Activated T-cell treated with anti-CD3 and anti-CD28 coated beads for 1 hour (primary cell): Measurements from ENCODE around the gene UFD1.

Source experiments
- DNase-seq: peaks from one replicate; pipeline ENCODE4 v3.0.0-alpha.2; 2020; ENCODE audit warnings: low read depth

Gene UFD1

GRCh38 chr22:19496324-19496630 is 17.3 kb upstream of the UFD1 start:
- DNase-seq, result no peak

DNA sequence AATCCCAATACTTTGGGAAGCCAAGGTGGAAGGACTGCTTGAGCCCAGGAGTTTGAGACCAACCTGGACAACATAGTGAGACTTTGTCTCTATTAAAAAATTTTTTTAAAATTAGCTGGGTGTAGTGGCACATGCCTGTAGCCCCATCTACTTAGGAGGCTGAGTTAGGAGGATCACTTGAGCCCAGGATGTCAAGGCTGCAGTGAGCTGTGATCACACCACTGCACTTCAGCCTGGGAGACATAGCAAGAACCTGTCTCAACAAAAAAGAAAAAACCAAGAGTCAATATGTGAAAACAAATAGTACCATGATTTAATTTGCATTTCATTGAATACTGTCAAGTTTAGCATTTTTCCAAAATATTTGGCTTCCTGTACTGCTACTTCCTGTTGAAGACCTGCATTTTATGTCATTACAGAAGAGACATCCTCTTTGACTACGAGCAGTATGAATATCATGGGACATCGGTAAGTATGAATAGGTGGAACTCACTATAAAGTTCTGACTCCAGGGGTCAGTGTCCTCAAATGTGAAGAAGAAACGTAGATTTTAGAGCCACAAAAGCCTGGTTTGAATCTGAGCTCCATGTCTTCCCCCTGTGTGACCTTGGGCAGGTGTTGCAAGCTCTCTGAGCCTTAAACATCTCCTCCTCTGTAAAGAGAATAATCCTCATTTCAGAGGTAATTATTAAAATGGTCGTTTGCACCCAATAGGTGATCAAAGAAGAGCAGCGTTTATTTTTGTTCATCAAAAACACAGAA is 16.8 kb upstream of the UFD1 start:
- no peak for DNase-seq

DNA sequence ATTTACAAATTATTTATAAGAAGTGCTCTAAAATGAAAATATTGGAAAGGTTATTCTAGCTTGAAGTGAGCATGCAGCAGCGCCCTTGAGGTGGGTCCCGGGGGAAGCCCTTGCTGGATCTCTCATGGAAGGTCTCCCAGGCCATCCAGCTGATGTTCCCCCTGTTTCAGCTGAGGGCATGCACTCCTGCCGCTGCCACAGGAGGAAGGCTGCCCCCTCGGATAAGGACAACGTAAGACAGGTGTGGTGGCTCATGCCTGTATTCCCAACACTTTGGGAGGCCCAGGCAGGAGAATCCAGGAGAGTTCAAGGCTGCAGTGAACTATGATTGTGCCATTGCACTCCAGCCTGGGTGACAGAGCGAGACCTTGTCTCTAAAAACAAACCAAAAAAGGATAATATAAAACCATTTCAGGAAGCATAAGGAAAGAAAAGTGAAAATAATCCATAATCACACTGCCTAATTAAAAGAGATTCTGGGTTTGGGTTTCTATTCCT is 15.7 kb upstream of the UFD1 start:
- DNase-seq, result no peak

DNA sequence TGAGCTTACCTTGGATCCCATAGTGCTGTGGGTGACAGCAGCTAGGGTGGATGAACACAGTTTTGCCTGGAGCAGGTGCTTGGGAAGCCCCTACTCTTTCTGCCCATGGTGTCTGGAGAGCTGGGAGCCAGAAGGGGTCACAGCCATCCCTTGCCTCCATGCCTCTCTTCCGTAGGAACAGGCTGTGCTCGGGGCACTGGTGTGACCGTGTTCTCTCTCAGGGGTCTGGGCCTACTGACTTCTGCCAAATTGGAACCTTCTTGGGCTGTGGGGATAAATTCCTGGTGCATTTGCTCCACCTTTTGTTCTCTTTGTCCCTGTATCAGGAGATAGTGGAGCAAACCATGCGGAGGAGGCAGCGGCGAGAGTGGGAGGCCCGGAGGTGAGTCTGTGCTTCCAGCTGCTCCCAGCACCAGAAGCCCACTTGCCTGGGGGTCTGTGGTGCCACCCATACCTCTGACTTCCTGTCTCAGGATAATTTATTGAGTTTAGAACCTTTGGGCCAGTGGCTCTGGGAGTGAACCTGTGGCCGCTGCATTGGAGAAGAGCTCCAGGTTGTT is 15.1 kb upstream of the UFD1 start:
- DNase-seq, result no peak

DNA sequence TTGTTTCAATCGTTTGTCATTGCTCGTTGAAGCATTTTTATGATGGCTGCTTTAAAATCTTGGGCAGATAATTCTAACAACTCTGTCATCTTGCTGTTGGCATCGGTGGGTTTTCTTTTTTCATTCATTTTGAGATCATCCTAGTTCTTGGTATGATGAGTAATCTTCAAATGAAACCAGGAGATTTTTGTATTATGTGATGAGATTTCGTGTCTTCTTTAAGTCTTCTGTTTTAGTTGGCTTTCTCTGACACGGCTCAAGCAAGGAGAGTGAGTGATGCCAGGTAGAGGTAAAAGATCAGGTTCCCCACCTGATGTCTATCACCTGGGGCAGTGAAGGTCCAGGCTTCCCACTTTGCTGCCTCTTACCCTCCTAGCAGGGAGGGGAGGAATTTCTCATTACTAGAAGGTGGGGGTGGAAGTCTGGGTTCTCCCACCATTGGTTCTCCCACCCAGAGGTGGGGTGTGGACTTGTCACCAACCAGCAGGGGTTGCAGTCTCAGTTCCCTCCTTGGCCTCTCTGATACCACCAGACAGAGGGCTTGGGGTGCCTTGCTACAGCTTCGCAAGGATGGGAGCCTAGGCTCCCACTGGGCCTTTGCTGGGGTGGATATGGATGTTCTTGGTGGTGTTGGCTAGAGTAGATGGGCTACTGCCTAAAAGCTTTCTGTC is 13.6 kb upstream of the UFD1 start:
- DNase-seq, result no peak

- DNase-seq, result no peak
Measured at GRCh38 chr22:19490628-19491230, 11.7 kb upstream of the UFD1 start.

DNA sequence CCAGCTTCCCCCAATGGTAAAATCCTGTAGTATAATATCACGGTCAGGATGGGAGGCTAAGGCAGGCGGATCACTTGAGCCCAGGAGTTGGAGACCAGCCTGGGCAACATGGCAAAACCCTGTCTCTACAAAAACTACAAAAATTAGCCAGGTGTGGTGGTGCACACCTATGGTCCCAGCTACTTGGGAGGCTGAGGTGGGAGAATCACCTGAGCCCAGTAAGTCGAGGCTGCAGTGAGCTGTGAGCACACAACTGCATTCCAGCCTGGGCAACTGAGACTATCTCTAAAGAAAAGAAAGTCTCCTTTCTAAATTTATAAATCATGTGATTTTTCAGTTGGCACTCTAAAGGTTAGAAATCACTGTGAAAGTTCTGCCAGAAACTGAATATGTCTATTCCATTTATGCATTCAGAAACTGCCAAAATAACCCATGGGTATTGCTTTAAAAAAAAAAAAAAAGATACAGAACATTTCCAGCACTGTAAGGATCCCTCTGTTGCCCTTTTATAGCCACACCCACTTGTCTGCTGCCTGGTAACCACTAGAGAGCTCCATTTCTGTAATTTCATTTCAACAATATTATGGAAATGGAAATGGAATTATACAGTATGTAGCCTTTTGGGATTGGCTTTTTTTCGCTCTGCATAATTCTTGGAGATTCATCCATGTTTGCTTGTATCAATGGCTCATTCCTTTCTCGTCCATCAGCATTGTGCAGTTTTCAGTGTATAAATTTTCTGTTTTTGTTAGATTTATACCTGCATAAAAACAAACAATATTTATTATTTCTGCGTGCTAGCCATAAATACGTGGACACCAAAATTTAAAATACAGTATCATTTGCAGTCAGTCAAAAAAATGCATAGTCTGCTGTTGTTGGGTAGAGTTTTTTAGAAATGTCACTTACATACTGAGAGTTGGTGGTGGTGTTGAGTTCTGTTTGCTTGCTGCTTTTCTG is 10.2 kb upstream of the UFD1 start:
- no peak for DNase-seq

- DNase-seq, result no peak
Measured at GRCh38 chr22:19488285-19488684, 9.3 kb upstream of the UFD1 start.

- no peak for DNase-seq
Measured at GRCh38 chr22:19483481-19484244, 4.7 kb upstream of the UFD1 start.

- DNase-seq, result no peak
Measured at GRCh38 chr22:19482297-19482696, 3.3 kb upstream of the UFD1 start.

DNA sequence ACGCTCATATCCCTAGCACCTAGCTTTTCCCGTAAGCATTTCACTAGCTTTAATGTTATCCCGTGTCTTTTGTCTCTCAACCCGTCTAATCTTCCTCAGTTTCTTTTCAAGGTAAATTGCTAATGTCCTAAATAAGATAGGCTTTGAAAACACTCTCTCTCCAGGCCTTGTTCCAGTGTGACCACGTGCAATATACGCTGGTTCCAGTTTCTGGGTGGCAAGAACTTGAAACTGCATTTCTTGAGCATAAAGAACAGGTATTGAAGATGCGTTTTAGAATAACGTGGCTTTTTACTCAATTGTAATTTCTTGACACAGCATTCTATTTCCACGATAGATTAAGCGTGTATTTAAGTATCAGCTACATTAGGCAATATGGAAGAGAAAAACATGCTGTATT is 1.8 kb upstream of the UFD1 start:
- no peak for DNase-seq

- DNase-seq, result no peak
Measured at GRCh38 chr22:19480173-19480568, 1.2 kb upstream of the UFD1 start.

- DNase-seq, result peak; percentile 84
Measured at GRCh38 chr22:19479355-19480172, 571 bp upstream of the UFD1 start, which contains the start of gene CDC45. Gene CDC45 (plus strand): TSS chr22:19479920. CDS start chr22:19479969, 49 bp downstream.

- peak; percentile 12 for DNase-seq
Measured at GRCh38 chr22:19478045-19478900, 720 bp downstream of the UFD1 start.

GRCh38 chr22:19477321-19478044 is 1.5 kb downstream of the UFD1 start:
- no peak for DNase-seq

DNA sequence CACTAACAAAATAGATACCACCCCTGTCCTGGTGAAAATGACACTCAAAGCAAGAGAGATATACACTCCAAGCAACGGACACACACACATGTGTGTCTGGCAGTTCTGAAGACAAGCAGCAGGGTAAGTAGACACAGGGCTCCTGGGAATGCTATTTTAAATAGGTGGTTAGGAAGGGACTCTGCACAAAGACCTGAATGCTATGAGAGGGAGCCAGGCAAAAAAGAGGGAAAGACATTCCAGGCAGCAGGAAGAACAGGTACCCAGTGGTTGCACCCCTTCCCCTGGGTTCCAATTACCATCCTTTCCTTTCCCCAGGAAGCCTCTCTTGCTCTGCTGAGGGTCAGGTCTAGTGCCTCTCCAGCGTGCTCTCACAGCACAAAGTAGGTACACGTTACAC is 3.0 kb downstream of the UFD1 start:
- no peak for DNase-seq

DNA sequence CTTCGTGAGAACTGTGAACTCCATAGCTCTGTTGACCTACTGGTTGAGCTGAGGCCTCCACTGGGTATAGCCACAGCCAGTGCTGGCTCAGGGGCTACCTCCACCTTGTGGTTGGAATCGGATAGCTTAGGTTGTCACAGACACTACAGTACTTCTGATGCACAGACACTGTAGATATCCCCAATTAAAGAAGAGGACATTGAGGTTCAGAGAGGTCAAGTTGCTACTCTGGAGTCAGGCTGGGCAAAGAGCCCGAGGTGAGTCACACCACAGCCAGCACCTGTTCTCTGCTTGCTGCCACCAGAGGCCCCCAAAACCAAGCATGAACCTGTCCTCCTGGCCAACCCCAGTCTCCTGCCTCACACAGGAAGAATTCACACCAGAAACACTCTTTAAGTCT is 5.4 kb downstream of the UFD1 start:
- DNase-seq, result no peak

DNA sequence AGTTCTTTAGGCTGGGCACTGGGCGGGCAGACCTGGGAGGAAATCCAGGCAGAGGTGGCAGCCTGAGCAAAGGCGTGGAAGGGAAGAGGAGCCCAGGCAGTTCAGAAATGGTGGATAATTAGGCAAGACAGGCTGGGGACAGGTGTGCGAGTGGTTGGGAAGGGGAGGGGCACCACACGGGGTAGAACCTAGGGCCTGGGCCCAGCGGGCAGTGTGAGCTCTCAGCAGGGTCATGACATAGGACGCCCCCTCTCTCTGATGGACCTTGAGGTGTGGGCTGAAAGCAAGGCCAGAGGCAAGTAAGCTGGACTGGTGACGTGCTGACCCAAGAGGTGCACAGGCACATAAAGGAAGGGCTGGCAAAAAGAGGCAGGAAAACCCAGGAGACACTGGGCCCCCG is 6.8 kb downstream of the UFD1 start:
- DNase-seq, result no peak

GRCh38 chr22:19471572-19471971 is 7.4 kb downstream of the UFD1 start:
- DNase-seq, result no peak
